Adipocyte (in vitro differentiated cells): ENCODE measurements around the gene DUSP15.
A peak's percentile ranks its signal among the peaks of the same experiment; 100 is the strongest.
"Not testable (repeated sequence)": the region's sequence is repeated elsewhere in the genome, so short reads cannot be mapped to it uniquely, and the experiment has no call there.

ENCODE experiments used
- DNase-seq: peaks from one replicate; pipeline ENCODE4 v3.0.0-alpha.2; 2015; ENCODE audit warnings: low read depth
- H3K27me3 ChIP-seq: replicated peaks from 2 replicates; pipeline ENCODE4 v1.7.0; 2013; ENCODE audit warnings: mild to moderate bottlenecking, low read length, moderate library complexity; ENCODE audit not compliant: control insufficient read depth, insufficient read depth
- H3K36me3 ChIP-seq: 2 replicates; pipeline ENCODE4 v1.7.0; 2013; ENCODE audit warnings: low read length, mild to moderate bottlenecking, moderate library complexity; ENCODE audit not compliant: control insufficient read depth, insufficient read depth, severe bottlenecking
- H3K4me1 ChIP-seq: 2 replicates; pipeline ENCODE4 v1.7.0; 2013; ENCODE audit warnings: mild to moderate bottlenecking, low read length, moderate library complexity; ENCODE audit not compliant: control insufficient read depth, insufficient read depth
- H3K4me3 ChIP-seq: 2 replicates; pipeline ENCODE4 v1.7.0; 2013; ENCODE audit warnings: mild to moderate bottlenecking, low read length, moderate library complexity
- H3K9ac ChIP-seq: 2 replicates; pipeline ENCODE4 v1.7.0; 2013; ENCODE audit warnings: mild to moderate bottlenecking, low read length, moderate library complexity
- H3K9me3 ChIP-seq: 2 replicates; pipeline ENCODE4 v1.7.0; 2013; ENCODE audit warnings: mild to moderate bottlenecking, low read length, moderate library complexity; ENCODE audit not compliant: control insufficient read depth

The DUSP15 gene

DNA sequence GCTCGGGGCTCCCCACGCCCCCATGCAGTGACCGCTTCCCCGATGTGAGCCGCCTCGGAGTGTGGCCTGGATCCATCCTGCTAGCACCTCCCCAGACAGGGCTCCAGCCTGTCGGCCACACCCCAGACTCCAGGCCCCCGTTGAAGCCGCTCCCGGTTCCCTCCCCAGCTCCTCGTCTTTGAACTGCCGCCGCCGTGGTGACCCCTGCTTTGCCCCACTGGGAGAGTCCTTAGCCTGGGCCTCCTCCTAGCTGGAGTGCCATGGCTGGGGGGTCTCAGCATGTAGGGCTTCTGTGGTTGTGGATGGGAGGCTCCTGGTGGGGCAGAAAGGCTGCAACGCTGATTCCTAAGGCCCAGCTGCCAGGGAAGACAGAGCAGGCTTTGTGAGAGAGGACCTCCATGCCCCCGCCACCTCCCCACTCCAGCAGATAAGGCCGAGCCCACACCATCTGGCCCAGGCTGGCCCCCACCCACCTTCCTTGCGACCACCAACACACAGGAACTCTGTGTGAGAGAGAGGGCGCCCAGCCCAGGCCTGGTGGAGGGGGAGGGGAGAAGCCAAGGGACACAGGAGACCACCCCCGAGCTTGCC, 36.3 kb downstream of the DUSP15 start:
- DNase-seq, result no peak
- Histone ChIP-seq H3K4me1 (peaks cover 25% of the 10 kb centered on the region), H3K4me3 (no peak overlapping the region), H3K9me3 (no peaks in the 10 kb centered on the region), H3K9ac (no peak overlapping the region), H3K27me3 (peaks cover 55% of the 10 kb centered on the region), H3K36me3 (no peaks in the 10 kb centered on the region)

GRCh38 chr20:31833130-31833930, 37.0 kb downstream of the DUSP15 start:
- Histone ChIP-seq H3K9me3 (no peaks in the 10 kb centered on the region), H3K9ac (no peak overlapping the region), H3K27me3 (peaks cover 61% of the 10 kb centered on the region), H3K4me1 (peaks cover 23% of the 10 kb centered on the region), H3K36me3 (no peaks in the 10 kb centered on the region), H3K4me3 (no peak overlapping the region)
- DNase-seq, result peak; percentile 61

DNA sequence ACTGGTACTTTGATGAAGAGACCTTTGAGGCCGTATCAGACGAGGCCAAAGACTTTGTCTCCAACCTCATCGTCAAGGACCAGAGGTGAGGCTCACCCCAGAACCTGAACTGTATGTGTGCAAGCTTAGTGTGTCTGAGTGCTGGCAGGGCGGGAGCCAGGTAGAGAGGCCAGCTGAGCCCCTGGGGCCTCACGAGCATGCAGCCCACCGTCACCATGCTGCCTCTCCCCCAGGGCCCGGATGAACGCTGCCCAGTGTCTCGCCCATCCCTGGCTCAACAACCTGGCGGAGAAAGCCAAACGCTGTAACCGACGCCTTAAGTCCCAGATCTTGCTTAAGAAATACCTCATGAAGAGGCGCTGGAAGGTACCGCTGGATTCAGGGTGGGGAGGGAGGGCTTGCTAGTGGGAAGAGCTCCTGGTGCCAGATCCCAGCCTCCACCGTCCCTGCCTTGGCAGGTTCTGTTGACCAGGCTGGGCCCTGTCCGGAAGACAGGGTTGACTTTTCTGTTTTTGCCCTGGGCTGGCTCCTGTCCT, 38.5 kb downstream of the DUSP15 start:
- no peaks in the 10 kb centered on the region for H3K9me3 ChIP-seq
- H3K4me1 ChIP-seq, result peaks cover 11% of the 10 kb centered on the region
- H3K36me3 ChIP-seq, result no peaks in the 10 kb centered on the region
- peaks cover 70% of the 10 kb centered on the region for H3K27me3 ChIP-seq
- no peak overlapping the region for H3K9ac ChIP-seq
- DNase-seq, result no peak
- no peak overlapping the region for H3K4me3 ChIP-seq

DNA sequence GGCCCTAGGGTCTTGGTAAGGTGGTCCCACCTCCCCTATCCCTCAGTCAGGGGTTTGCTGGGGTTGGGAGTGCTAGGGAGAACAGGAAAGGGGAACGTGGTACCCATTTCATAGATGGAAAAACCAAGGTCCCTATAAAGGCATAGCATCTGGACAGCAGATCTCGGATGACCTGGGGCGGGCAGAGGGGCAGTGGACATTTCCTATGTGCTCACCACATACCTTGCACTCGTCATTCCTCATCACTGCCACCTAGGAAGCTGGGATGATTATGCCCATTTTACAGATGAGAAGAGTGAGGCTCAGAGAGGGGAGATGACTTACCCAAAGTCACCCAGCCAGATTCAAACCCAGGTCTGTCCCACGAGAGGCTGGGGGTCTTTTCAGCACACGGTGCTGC, 39.1 kb downstream of the DUSP15 start:
- no peaks in the 10 kb centered on the region for H3K9me3 ChIP-seq
- H3K4me3 ChIP-seq, result no peak overlapping the region
- H3K9ac ChIP-seq, result no peak overlapping the region
- no peak for DNase-seq
- no peaks in the 10 kb centered on the region for H3K36me3 ChIP-seq
- peaks cover 5% of the 10 kb centered on the region for H3K4me1 ChIP-seq
- peaks cover 76% of the 10 kb centered on the region for H3K27me3 ChIP-seq

- peaks cover 79% of the 10 kb centered on the region for H3K27me3 ChIP-seq
- no peak for DNase-seq
Measured at GRCh38 chr20:31830406-31830981, 39.8 kb downstream of the DUSP15 start.

DNA sequence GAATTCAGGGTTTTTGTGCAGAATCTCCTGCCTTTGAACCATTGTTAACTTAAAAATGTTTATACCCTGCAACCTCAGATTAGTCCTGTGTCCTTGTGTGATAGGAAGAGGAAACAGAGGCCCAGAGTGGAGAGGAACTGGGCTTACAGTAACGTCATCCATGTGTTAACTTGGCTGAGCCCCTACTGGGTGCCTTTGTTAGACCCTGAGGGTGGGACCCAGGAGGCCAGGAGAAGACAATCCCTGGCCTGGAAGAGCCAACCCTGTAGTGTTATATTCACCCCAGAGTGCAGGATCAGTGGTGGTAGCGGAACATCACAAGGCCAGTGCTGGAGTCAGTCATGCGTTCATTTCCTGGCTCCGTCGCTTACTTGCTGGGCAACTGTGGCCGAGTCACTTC, 40.6 kb downstream of the DUSP15 start:
- no peak for DNase-seq
- Histone ChIP-seq H3K27me3 (peaks cover 80% of the 10 kb centered on the region), H3K9ac (no peak overlapping the region), H3K9me3 (no peaks in the 10 kb centered on the region), H3K4me3 (no peak overlapping the region), H3K36me3 (no peaks in the 10 kb centered on the region), H3K4me1 (no peaks in the 10 kb centered on the region)

More at GRCh38 chr20:31830406-31830981, 39.8 kb downstream of the DUSP15 start:
- Histone ChIP-seq H3K36me3 (no peaks in the 10 kb centered on the region), H3K9ac (no peak overlapping the region), H3K4me3 (no peak overlapping the region), H3K4me1 (no peaks in the 10 kb centered on the region), H3K9me3 (no peaks in the 10 kb centered on the region)

DNA sequence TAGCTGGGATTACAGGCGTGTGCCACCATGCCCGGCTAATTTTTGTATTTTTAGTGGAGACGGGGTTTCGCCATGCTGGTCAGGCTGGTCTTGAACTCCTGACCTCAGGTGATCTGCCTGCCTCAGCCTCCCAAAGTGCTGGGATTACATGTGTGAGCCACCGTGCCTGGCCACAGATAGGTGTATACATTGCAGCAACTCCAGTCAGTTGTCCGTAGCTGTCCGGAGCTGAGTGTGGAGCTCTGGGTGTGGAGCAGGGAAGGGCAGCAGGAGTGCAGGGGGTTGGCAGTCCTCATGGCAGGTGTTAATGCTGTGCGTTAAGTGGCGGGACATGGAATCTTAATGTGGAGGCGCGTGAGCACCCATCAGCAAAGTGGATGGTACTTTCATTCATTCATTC, 42.3 kb downstream of the DUSP15 start:
- H3K9me3 ChIP-seq, H3K4me1 ChIP-seq, H3K36me3 ChIP-seq, DNase-seq, H3K4me3 ChIP-seq, H3K9ac ChIP-seq: not testable (repeated sequence)
- H3K27me3 ChIP-seq, result peaks cover 83% of the 10 kb centered on the region

- Histone ChIP-seq H3K4me3 (no peak overlapping the region), H3K36me3 (no peaks in the 10 kb centered on the region), H3K9ac (no peak overlapping the region), H3K9me3 (no peaks in the 10 kb centered on the region), H3K27me3 (peaks cover 79% of the 10 kb centered on the region), H3K4me1 (no peaks in the 10 kb centered on the region)
- no peak for DNase-seq
Measured at GRCh38 chr20:31827059-31827458, 43.3 kb downstream of the DUSP15 start.

- no peak overlapping the region for H3K9ac ChIP-seq
- no peaks in the 10 kb centered on the region for H3K9me3 ChIP-seq
- H3K27me3 ChIP-seq, result peaks cover 72% of the 10 kb centered on the region
- no peak for DNase-seq
- H3K36me3 ChIP-seq, result no peaks in the 10 kb centered on the region
- H3K4me3 ChIP-seq, result no peak overlapping the region
- H3K4me1 ChIP-seq, result no peaks in the 10 kb centered on the region
Measured at GRCh38 chr20:31826074-31826473, 44.3 kb downstream of the DUSP15 start.

DNA sequence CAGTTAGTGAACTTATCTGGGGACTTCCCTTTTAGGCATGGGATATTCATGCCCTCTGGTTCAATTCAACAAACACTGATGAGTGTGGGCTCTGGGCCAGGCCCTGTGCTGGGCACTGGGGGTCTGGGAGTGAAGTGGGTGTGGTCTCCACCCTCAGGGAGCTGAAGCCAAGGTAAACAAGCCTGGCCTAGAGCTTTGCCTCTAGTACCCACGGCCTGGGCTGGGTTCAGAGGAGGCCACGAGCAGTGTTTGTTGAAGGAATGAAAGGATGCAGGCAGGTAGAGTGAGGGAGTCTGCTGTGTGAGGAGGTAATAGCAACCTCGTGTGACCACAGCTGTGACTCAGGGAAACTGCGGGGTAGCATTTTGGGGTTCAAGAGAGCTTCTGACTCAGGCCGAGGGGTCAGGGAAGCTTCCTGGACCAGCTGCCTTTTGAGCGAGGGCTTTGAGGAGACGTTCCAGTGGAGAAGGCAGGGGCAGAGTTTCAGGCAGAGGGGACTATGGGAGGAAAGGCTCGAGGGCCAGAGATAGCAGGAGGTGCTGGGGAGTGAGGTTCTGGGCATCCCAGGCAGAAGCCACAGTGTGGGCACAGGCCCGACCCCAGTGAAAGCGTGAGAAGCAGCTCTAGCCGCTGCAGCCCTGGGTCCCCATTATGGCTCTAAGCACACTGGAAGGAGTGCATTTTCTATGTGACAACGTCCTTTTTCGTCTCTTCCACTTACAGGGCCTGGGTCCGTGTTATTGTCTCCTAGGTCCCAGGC, 45.6 kb downstream of the DUSP15 start:
- H3K36me3 ChIP-seq, result no peaks in the 10 kb centered on the region

DNA sequence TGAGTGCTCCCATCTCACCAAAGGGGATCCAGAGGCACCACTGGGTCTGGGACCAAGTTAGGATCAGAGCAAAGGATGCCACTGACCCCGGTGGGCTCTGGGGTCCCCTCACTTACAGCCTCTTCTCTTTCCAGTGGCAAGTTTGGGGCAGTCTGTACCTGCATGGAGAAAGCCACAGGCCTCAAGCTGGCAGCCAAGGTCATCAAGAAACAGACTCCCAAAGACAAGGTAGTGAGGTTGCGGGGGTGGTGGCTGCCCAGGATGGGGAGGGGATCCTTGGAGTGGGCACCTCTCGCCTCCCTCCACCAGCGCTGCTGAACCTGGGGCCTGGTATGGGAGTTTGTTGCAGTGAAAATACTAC, 46.2 kb downstream of the DUSP15 start:
- H3K9me3 ChIP-seq, result no peaks in the 10 kb centered on the region
- no peaks in the 10 kb centered on the region for H3K36me3 ChIP-seq
- peaks cover 67% of the 10 kb centered on the region for H3K27me3 ChIP-seq
- no peak overlapping the region for H3K9ac ChIP-seq
- no peak overlapping the region for H3K4me3 ChIP-seq
- DNase-seq, result no peak
- H3K4me1 ChIP-seq, result no peaks in the 10 kb centered on the region

More for the DNA sequence above, 45.6 kb downstream of the DUSP15 start:
- Histone ChIP-seq H3K9ac (no peak overlapping the region), H3K4me1 (no peaks in the 10 kb centered on the region), H3K27me3 (peaks cover 71% of the 10 kb centered on the region), H3K4me3 (no peak overlapping the region), H3K9me3 (no peaks in the 10 kb centered on the region)
- no peak for DNase-seq
